Smooth muscle cell (in vitro differentiated cells): ENCODE data around the gene TMOD2. TPM values are rescaled to one million over a fixed set of nuclear protein-coding genes. Genes with fewer than 3 reads are reported as not detected.
A peak's percentile ranks its signal among the peaks of the same experiment; 100 is the strongest.

ENCODE experiments used
- DNase-seq: peaks from one replicate; lab custom pipeline; 2025; ENCODE audit not compliant: unreplicated experiment; lab: John Stamatoyannopoulos, UW
- H2AFZ ChIP-seq: fragments of 200-600 bp; sonication (generic); 2 replicates; pipeline ENCODE4 v1.6.0; 2016; ENCODE audit warnings: antibody characterized with exemption, low read depth, mild to moderate bottlenecking
- H3F3A ChIP-seq: fragments of 200-600 bp; sonication (generic); 2 replicates; pipeline ENCODE4 v1.6.0; 2017; ENCODE audit warnings: antibody characterized with exemption, low read depth
- H3K27ac ChIP-seq: fragments of 200-600 bp; sonication (generic); 2 replicates; pipeline ENCODE4 v1.5.1; 2016; ENCODE audit warnings: low read depth, mild to moderate bottlenecking
- H3K27me3 ChIP-seq: fragments of 200-600 bp; sonication (generic); 2 replicates; pipeline ENCODE4 v1.6.1; 2016; ENCODE audit warnings: low read depth, mild to moderate bottlenecking
- H3K36me3 ChIP-seq: fragments of 200-600 bp; sonication (generic); 2 replicates; pipeline ENCODE4 v1.5.1; 2016; ENCODE audit warnings: low read depth
- H3K4me1 ChIP-seq: fragments of 200-600 bp; sonication (generic); 2 replicates; pipeline ENCODE4 v1.5.1; 2016; ENCODE audit warnings: low read depth
- H3K4me2 ChIP-seq: fragments of 200-600 bp; sonication (generic); 2 replicates; pipeline ENCODE4 v1.6.0; 2016; ENCODE audit warnings: mild to moderate bottlenecking
- H3K4me3 ChIP-seq: fragments of 200-600 bp; sonication (generic); 2 replicates; pipeline ENCODE4 v1.5.1; 2016; ENCODE audit warnings: mild to moderate bottlenecking
- H3K79me2 ChIP-seq: fragments of 200-600 bp; sonication (generic); 2 replicates; pipeline ENCODE4 v1.6.0; 2016; ENCODE audit warnings: low read depth, mild to moderate bottlenecking
- H3K9ac ChIP-seq: fragments of 200-600 bp; sonication (generic); 2 replicates; pipeline ENCODE4 v1.6.0; 2016; ENCODE audit warnings: low read depth
- H3K9me3 ChIP-seq: fragments of 200-600 bp; sonication (generic); replicated peaks from 2 replicates; pipeline ENCODE4 v1.5.1; 2016; ENCODE audit warnings: low read depth
- H4K20me1 ChIP-seq: fragments of 200-600 bp; sonication (generic); 2 replicates; pipeline ENCODE4 v1.6.0; 2016; ENCODE audit warnings: low read depth
- WGBS: methylation state at CpG from one replicate; pipeline ENCODE4 v1.1.7; 2016; ENCODE audit warnings: low lambda C conversion rate; 5-methylcytosine and 5-hydroxymethylcytosine counted together
- polyA plus RNA-seq: library from polyadenylated mRNA; unstranded; fragments of >200 nt; fragmentation: Nextera tagmentation; extraction: Ambion mirVana; gene quantifications from 2 replicates; pipeline ENCODE4 v1.2.1, GENCODE V29; 2016
- small RNA-seq: library from RNA; depleted of rRNA; stranded (forward); fragments of <200 nt; gene quantifications from one replicate; pipeline ENCODE3, GENCODE V24; 2014
- total RNA-seq: library from RNA; depleted of rRNA; stranded (reverse); fragments of >200 nt; gene quantifications from 2 replicates; pipeline ENCODE4 v1.2.3, GENCODE V29; 2014
- TF ChIP-seq, protein P1 (sequence below): fragments of 200-600 bp; sonication (generic); IDR thresholded peaks from 2 replicates; pipeline ENCODE4 v1.5.1; 2017; ENCODE audit warnings: borderline replicate concordance, mild to moderate bottlenecking, antibody characterized with exemption; ENCODE audit not compliant: insufficient read depth, poor library complexity, severe bottlenecking

The TMOD2 gene
- total and polyA plus RNA-seq, 2 experiments from 2014 or later = 1.5 to 4.2 TPM

DNA sequence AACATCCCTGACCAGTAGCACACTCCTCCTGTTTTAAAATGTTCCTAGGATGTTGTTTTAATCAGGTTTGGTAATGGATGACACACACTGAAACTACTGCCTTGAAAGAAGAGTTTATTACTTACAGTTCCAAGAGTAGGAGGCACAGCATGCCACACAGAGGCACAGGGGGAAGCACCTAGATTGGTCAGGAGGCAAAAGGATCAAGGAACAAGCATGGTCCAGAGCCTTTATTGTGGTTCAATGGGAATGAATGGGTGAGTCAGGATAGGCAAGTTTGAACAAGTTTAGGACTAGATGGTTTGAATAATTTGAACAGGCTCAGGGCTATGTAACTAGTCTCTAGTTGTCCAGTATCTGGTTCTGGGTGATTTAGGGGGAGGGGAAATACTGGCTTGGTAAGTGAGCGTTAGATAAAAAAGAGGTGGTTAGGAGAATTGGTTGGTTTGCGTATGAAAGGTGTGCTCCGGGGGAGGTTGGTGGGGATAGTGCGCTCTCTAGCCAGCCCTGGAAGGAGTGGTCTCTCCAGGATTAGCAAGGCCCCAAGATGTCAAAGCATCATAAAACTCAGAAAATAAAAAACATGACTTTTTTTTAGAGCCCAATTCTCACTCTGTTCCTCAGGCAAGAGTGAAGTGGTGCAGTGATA, 113.1 kb downstream of the TMOD2 start:
- TF ChIP-seq, protein P1, sequence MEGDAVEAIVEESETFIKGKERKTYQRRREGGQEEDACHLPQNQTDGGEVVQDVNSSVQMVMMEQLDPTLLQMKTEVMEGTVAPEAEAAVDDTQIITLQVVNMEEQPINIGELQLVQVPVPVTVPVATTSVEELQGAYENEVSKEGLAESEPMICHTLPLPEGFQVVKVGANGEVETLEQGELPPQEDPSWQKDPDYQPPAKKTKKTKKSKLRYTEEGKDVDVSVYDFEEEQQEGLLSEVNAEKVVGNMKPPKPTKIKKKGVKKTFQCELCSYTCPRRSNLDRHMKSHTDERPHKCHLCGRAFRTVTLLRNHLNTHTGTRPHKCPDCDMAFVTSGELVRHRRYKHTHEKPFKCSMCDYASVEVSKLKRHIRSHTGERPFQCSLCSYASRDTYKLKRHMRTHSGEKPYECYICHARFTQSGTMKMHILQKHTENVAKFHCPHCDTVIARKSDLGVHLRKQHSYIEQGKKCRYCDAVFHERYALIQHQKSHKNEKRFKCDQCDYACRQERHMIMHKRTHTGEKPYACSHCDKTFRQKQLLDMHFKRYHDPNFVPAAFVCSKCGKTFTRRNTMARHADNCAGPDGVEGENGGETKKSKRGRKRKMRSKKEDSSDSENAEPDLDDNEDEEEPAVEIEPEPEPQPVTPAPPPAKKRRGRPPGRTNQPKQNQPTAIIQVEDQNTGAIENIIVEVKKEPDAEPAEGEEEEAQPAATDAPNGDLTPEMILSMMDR = no peak

DNA sequence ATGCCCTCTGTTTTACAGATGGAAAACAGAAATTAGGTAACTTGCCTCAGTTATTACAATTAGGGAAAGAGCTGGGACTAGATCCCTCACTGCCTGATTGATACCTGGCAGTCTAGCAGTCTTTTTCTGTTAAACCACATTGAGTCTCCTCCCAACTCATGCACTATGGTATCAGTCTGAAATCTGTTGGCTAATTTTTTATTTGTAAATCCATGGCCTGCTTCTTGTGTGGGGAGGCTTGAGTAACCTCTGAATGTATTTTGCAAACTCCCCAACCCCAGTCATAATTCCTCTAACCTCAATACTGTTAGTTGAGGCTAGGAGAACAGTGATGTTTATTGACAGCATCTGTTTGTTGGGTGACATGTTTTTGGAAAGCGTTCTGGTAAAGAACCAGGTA, 113.9 kb downstream of the TMOD2 start:
- Histone ChIP-seq H2AFZ (no peak overlapping the region), H3K9ac (no peak overlapping the region), H3K4me2 (no peak overlapping the region), H3K9me3 (no peaks in the 10 kb centered on the region), H3F3A (no peaks in the 10 kb centered on the region), H3K27me3 (no peaks in the 10 kb centered on the region), H3K4me3 (no peak overlapping the region), H3K36me3 (peaks cover 5% of the 10 kb centered on the region), H3K27ac (peak overlapping the region; percentile 77), H3K79me2 (peaks cover 48% of the 10 kb centered on the region), H4K20me1 (peaks cover 40% of the 10 kb centered on the region), H3K4me1 (peaks cover 8% of the 10 kb centered on the region)
- 100% methylated on average over 1 of the region's 1 CpG for WGBS
- TF ChIP-seq, protein P1 = no peak
- no peak for DNase-seq

More for the DNA sequence above, 113.1 kb downstream of the TMOD2 start:
- Histone ChIP-seq H3F3A (no peaks in the 10 kb centered on the region), H3K79me2 (peaks cover 49% of the 10 kb centered on the region), H2AFZ (no peak overlapping the region), H4K20me1 (peaks cover 48% of the 10 kb centered on the region), H3K27me3 (no peaks in the 10 kb centered on the region), H3K4me3 (no peak overlapping the region), H3K36me3 (peaks cover 3% of the 10 kb centered on the region), H3K27ac (peak overlapping the region; percentile 77), H3K9ac (no peak overlapping the region), H3K4me1 (peaks cover 8% of the 10 kb centered on the region), H3K4me2 (no peak overlapping the region), H3K9me3 (no peaks in the 10 kb centered on the region)
- 80% methylated on average over 4 of the region's 4 CpGs for WGBS
- DNase-seq = no peak

Small RNA genes lying within 50 kb of the gene (small RNA-seq; reads per million reads assigned to genes)
- gene AC090971.5 = 0.08 reads per million
- not detected for gene RF00017

Other genes starting within 250 kb of the TMOD2 start
- 43.5 and 57.8 TPM in 2 replicates for gene DMXL2, start 128.8 kb upstream of the TMOD2 start, total RNA-seq
- 9.3 and 10.0 TPM in 2 replicates for gene DMXL2, start 128.8 kb upstream of the TMOD2 start, polyA plus RNA-seq
- not detected in 2 replicates for gene SCG3, start 70.1 kb upstream of the TMOD2 start, total RNA-seq
- not detected in 2 replicates for gene SCG3, start 70.1 kb upstream of the TMOD2 start, polyA plus RNA-seq
- 2.7 and 3.6 TPM in 2 replicates for gene LYSMD2, start 13.9 kb upstream of the TMOD2 start, total RNA-seq
- 1.1 and 2.6 TPM in 2 replicates for gene LYSMD2, start 13.9 kb upstream of the TMOD2 start, polyA plus RNA-seq
- gene TMOD3, start 78.1 kb downstream of the TMOD2 start, total RNA-seq = 35.7 and 57.1 TPM in 2 replicates
- 18.6 and 32.0 TPM in 2 replicates for gene TMOD3, start 78.1 kb downstream of the TMOD2 start, polyA plus RNA-seq
- gene LEO1, start 220.2 kb downstream of the TMOD2 start, total RNA-seq = 25.9 and 26.6 TPM in 2 replicates
- 18.3 and 20.5 TPM in 2 replicates for gene LEO1, start 220.2 kb downstream of the TMOD2 start, polyA plus RNA-seq